ENCODE results near the gene CCDC142. TPM values are rescaled to one million over a fixed set of nuclear protein-coding genes. Genes with fewer than 3 reads are reported as not detected.

The CCDC142 gene
- total and polyA plus RNA-seq, 9 of the 15 experiments (the other 6 are each of a cell fraction or from before 2014, with no cell fraction given) = 0.55 to 11.7 (median 7.2) TPM

DNA sequence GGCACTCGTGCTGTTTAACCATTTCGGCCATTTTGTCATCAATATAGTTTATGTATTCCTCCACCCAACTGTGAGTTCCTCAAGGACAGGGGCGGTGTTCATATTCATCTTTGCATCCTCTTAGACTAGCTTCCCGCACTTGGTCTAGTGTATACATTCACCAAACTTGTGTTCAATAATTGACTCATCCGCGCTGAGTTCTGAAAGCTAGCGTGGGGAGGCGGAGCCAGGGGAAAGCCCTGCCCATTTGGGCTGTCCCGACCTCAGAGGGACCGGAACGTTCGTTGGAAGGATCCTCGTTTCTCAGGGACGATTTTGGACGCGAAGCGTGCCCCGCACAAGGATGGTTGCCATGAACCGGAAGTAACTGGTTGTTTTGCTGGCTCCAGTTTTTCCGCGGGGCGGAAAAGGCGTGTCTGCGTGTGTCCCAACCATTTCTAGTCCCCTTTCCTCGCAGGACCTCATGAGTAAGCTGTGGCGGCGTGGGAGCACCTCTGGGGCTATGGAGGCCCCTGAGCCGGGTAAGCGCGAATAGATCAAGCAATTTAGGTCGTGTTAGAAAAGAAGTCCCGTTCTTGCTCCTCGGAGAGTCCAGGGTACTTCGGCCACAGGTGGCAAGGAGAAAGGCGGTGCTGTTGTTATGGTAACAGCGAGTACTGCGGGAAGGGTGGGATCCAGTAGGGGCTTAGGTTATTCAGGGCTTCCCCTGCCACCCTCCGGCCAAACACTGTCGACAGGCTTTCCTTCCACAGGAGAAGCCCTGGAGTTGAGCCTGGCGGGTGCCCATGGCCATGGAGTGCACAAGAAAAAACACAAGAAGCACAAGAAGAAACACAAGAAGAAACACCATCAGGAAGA, 27.9 kb downstream of the CCDC142 start, which contains the start of gene INO80B (continued):
- TF ChIP-seq PPARD (CRISPR knock-in tag; IDR thresholded peaks at IDR 0.05) (no peak), KDM4B (IDR thresholded peaks at IDR 0.05; ENCODE audit: borderline replicate concordance in 2 of 2, low read depth in 1 of 2) (peak in 1 of 2 experiments; percentile 96; a peak in 2 of 4 replicates), HCFC1 (IDR thresholded peaks at IDR 0.05; ENCODE audit: low read depth, low read length) (peak; percentile 99), JUN (IDR thresholded peaks at IDR 0.05; ENCODE audit: borderline replicate concordance, low read depth, low read length) (peak; percentile 74; the same call in 1 of the 2 replicates), JUN (CRISPR knock-in tag; IDR thresholded peaks at IDR 0.05; ENCODE audit: borderline replicate concordance) (no peak), ZNF354B (CRISPR knock-in tag; IDR thresholded peaks at IDR 0.05) (no peak), ZNF507 (tag; conservative IDR thresholded peaks at IDR 0.05) (no peak), NBN (IDR thresholded peaks at IDR 0.05; ENCODE audit: low read depth) (peak; percentile 78)
- TF ChIP-seq, protein P1, sequence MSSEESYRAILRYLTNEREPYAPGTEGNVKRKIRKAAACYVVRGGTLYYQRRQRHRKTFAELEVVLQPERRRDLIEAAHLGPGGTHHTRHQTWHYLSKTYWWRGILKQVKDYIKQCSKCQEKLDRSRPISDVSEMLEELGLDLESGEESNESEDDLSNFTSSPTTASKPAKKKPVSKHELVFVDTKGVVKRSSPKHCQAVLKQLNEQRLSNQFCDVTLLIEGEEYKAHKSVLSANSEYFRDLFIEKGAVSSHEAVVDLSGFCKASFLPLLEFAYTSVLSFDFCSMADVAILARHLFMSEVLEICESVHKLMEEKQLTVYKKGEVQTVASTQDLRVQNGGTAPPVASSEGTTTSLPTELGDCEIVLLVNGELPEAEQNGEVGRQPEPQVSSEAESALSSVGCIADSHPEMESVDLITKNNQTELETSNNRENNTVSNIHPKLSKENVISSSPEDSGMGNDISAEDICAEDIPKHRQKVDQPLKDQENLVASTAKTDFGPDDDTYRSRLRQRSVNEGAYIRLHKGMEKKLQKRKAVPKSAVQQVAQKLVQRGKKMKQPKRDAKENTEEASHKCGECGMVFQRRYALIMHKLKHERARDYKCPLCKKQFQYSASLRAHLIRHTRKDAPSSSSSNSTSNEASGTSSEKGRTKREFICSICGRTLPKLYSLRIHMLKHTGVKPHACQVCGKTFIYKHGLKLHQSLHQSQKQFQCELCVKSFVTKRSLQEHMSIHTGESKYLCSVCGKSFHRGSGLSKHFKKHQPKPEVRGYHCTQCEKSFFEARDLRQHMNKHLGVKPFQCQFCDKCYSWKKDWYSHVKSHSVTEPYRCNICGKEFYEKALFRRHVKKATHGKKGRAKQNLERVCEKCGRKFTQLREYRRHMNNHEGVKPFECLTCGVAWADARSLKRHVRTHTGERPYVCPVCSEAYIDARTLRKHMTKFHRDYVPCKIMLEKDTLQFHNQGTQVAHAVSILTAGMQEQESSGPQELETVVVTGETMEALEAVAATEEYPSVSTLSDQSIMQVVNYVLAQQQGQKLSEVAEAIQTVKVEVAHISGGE (CRISPR knock-in tag; IDR thresholded peaks at IDR 0.05) = peak; percentile 97 to 100 (median 99)

Measured in K562 (cell line).